Measurements from ENCODE around the gene PPP1R3E.

- no peak for TF ChIP-seq CTCF (IDR thresholded peaks at IDR 0.05; ENCODE audit: poor library complexity, severe bottlenecking)
- TF ChIP-seq EZH2 (IDR thresholded peaks at IDR 0.05; ENCODE audit: borderline replicate concordance, insufficient read depth, low read length, poor library complexity, severe bottlenecking) = no peak
Measured at GRCh38 chr14:23258256-23258655, 44.4 kb downstream of the PPP1R3E start.

All from neural cell (in vitro differentiated cells).